ENCODE measurements around the gene PDYN.

The PDYN gene

DNA sequence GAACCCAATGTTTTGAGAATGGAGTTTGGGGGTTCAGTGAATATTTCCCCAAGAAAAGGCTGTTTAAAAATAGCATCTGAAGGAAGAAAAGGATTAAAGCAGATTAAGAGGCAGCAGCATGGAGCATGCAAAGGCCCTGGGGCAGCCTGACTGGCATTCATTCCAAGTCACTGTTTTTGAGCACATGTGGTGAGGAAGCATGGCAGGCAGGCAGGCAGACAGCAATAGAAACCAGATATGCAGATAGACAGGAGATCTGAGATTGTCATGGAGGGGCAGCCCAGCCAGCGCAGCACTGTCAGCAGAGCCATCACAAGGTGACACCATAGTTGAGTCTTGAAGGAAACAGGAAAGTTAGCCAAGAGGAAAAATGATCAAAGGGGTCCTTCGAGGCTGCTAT is 60.9 kb downstream of the PDYN start:
- DNase-seq: no peak

DNA sequence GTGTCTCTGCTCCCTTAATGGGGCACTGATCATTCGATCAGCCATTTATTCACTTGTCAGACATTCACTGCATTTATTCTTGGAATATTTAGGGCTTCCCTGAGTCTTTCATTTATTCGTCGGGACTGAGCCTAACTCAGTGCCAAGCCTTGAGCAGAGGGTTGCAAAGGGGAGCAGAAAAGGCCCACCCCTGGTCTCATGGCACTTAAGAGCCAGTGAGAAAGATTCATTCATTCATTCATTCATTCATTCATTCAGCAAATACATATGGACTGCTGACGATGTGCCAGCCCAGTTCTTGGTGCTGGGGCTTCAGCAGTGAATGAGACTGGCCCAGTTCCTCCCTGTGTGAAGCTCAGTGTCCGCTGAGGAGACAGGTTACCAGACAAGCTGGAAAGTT is 62.0 kb downstream of the PDYN start:
- DNase-seq: no peak

DNA sequence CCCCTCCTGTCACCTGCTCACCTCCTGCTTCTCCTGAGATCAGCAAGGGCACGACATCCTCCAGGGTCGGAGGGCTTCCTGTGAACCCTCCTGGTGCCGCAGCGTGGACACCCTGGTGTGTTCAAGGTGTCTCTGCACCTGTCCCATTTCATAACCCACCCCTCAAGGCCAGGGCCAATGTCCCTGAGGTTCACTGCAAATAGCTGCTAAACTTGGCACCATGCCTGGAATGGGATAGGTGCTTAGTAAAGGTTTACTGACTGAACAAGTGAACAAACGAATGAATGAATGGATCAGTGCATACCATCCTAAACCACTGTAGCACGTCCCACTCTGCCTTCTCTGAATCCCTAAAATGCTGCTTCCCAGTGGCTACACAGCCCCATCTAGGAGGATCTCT is 63.7 kb downstream of the PDYN start:
- no peak for DNase-seq

DNA sequence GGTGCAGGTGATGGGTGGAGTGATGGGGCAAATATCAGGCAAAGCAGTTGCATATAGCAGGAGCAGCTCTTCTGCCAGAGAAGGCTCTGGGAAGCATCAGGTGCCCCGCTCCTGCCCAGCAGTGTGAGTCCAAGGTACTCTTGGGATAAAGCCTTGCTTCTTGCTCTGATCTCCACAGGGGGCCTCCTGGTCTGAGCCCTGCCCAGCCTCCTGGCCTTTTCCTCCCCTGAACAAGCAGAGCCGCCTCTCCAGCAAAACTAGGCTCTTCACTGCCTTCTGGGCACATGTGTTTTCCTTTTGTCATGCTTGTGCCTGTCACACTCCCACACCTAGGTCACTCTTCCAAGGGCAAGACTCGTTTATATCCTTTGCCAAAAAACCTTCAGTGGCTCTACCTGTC is 64.4 kb downstream of the PDYN start:
- DNase-seq: no peak

DNA sequence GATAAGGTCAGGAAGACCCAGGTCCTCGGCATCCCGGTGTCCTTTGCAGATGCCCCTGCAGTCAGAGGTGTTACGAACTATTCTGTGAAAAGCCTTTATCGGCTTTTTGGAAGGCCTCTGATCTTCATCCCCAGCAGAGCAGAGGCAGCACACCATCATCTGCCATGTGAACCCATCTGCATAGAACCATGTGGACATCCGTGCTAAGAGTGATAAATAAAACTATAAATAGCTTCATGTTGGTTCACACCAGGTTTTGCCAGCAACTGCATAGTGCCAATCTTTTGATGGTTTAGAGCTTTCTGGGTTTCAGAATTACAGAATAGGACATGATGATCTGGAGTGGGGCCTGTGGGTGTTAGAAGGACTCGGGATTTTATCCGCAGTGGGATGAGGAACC is 65.1 kb downstream of the PDYN start:
- no peak for DNase-seq

Data from activated CD4-positive, alpha-beta T cell treated with anti-CD3 and anti-CD28 coated beads for 1 hour (primary cell).